Ishikawa (cell line): ENCODE measurements around the gene TNFRSF4.
A peak's percentile ranks its signal among the peaks of the same experiment; 100 is the strongest.

Experiments
- CEBPB ChIP-seq: IDR thresholded peaks from 2 replicates; pipeline ENCODE4 v1.6.1; 2012
- CREB1 ChIP-seq: IDR thresholded peaks from 2 replicates; pipeline ENCODE4 v1.6.1; 2012; ENCODE audit warnings: low read depth
- EGR1 ChIP-seq: IDR thresholded peaks from 2 replicates; pipeline ENCODE4 v1.6.1; 2012
- EP300 ChIP-seq: IDR thresholded peaks from 2 replicates; pipeline ENCODE4 v1.6.1; 2012; ENCODE audit warnings: borderline replicate concordance
- FOXM1 ChIP-seq: IDR thresholded peaks from 2 replicates; pipeline ENCODE4 v1.6.1; 2012; ENCODE audit warnings: low read depth, borderline replicate concordance
- MAX ChIP-seq: IDR thresholded peaks from 2 replicates; pipeline ENCODE4 v1.6.1; 2012
- NFIC ChIP-seq: IDR thresholded peaks from 2 replicates; pipeline ENCODE4 v1.6.1; 2012
- RAD21 ChIP-seq: IDR thresholded peaks from 2 replicates; pipeline ENCODE4 v1.6.1; 2012; ENCODE audit warnings: low read depth
- REST ChIP-seq: IDR thresholded peaks from 2 replicates; pipeline ENCODE4 v1.6.1; 2012; ENCODE audit warnings: low read depth, mild to moderate bottlenecking
- TAF1 ChIP-seq: IDR thresholded peaks from 2 replicates; pipeline ENCODE4 v1.6.1; 2012; ENCODE audit warnings: low read depth, mild to moderate bottlenecking
- TCF12 ChIP-seq: IDR thresholded peaks from 2 replicates; pipeline ENCODE4 v1.6.1; 2012; ENCODE audit warnings: low read depth
- TEAD4 ChIP-seq: IDR thresholded peaks from 2 replicates; pipeline ENCODE4 v1.6.1; 2012
- USF1 ChIP-seq: IDR thresholded peaks from 2 replicates; pipeline ENCODE4 v1.6.1; 2012
- YY1 ChIP-seq: IDR thresholded peaks from 2 replicates; pipeline ENCODE4 v1.6.1; 2012; ENCODE audit warnings: low read depth
- ZBTB7A ChIP-seq: IDR thresholded peaks from 2 replicates; pipeline ENCODE4 v1.6.1; 2012; ENCODE audit warnings: low read depth

TNFRSF4 gene

GRCh38 chr1:1247341-1247913 lies 33.5 kb upstream of the TNFRSF4 start:
- TF ChIP-seq ZBTB7A, result no peak
- TF ChIP-seq EGR1, result no peak
- TF ChIP-seq REST, result no peak
- TF ChIP-seq CREB1, result no peak
- no peak for TF ChIP-seq NFIC
- TF ChIP-seq TEAD4, result no peak
- TF ChIP-seq TAF1, result no peak
- no peak for TF ChIP-seq EP300
- no peak for TF ChIP-seq RAD21
- no peak for TF ChIP-seq YY1
- TF ChIP-seq MAX, result no peak
- TF ChIP-seq USF1, result no peak
- no peak for TF ChIP-seq TCF12
- no peak for TF ChIP-seq FOXM1

GRCh38 chr1:1246577-1247340 lies 32.8 kb upstream of the TNFRSF4 start, which contains the start of gene C1QTNF12:
Gene C1QTNF12 (minus strand): TSS chr1:1246722. CDS start chr1:1246690, 32 bp downstream.
- TF ChIP-seq CEBPB, result no peak
- TF ChIP-seq EP300, result no peak
- TF ChIP-seq CREB1, result no peak

GRCh38 chr1:1245817-1246576 lies 32.0 kb upstream of the TNFRSF4 start:
- TF ChIP-seq REST (no peak), ZBTB7A (0 out of 2 replicates have a peak, but pooled peaks have one; percentile 65)

GRCh38 chr1:1245178-1245816 lies 31.3 kb upstream of the TNFRSF4 start:
- no peak for TF ChIP-seq MAX
- TF ChIP-seq CEBPB, result no peak
- no peak for TF ChIP-seq TCF12
- TF ChIP-seq EP300, result no peak
- no peak for TF ChIP-seq TAF1
- TF ChIP-seq EGR1, result no peak
- TF ChIP-seq USF1, result no peak
- TF ChIP-seq RAD21, result no peak
- TF ChIP-seq TEAD4, result no peak
- no peak for TF ChIP-seq YY1
- TF ChIP-seq CREB1, result no peak
- TF ChIP-seq FOXM1, result no peak
- TF ChIP-seq REST, result no peak
